HepG2 (cell line): Measurements from ENCODE around the gene MAPK1. TPM values are rescaled to one million over a fixed set of nuclear protein-coding genes. Genes with fewer than 3 reads are reported as not detected.

Experiments
- ATF6 ChIP-seq: sonication (generic); formaldehyde crosslinking; conservative IDR thresholded peaks from 2 replicates; pipeline ENCODE4 v1.4.0; 2020; ENCODE audit warnings: missing genetic modification reagents
- CC2D1A ChIP-seq: sonication (generic); formaldehyde crosslinking; IDR thresholded peaks from 2 replicates; pipeline ENCODE4 v1.8.1; 2023; ENCODE audit warnings: mild to moderate bottlenecking, missing genetic modification reagents
- GMEB1 ChIP-seq: sonication (generic); formaldehyde crosslinking; IDR thresholded peaks from 2 replicates; pipeline ENCODE4 v1.5.1; 2020; ENCODE audit warnings: missing genetic modification reagents, mild to moderate bottlenecking, borderline replicate concordance
- HNRNPLL ChIP-seq: fragments of 200-400 bp; formaldehyde crosslinking; IDR thresholded peaks from 2 replicates; pipeline ENCODE4 v1.6.1; 2017; ENCODE audit warnings: mild to moderate bottlenecking, low read depth, low read length; ENCODE audit not compliant: poor library complexity, severe bottlenecking
- JUNB ChIP-seq: sonication (generic); formaldehyde crosslinking; IDR thresholded peaks from 2 replicates; pipeline ENCODE4 v1.8.0; 2022; ENCODE audit warnings: missing genetic modification reagents, mild to moderate bottlenecking, borderline replicate concordance
- NR0B2 ChIP-seq: sonication (generic); formaldehyde crosslinking; IDR thresholded peaks from 2 replicates; pipeline ENCODE4 v1.4.0; 2020; ENCODE audit warnings: mild to moderate bottlenecking, missing genetic modification reagents
- PLRG1 ChIP-seq: fragments of 450-650 bp; conservative IDR thresholded peaks from 2 replicates; pipeline ENCODE4 v1.6.1; 2016
- SKI ChIP-seq: fragments of 450-650 bp; IDR thresholded peaks from one replicate; pipeline ENCODE4 v1.6.1; 2018; ENCODE audit warnings: mild to moderate bottlenecking; ENCODE audit not compliant: partially characterized antibody
- U2AF1 ChIP-seq: fragments of 200-400 bp; formaldehyde crosslinking; optimal IDR thresholded peaks from 2 replicates; pipeline ENCODE3; 2017; ENCODE audit warnings: mild to moderate bottlenecking, low read depth, low read length
- ZFP62 ChIP-seq: sonication (generic); formaldehyde crosslinking; IDR thresholded peaks from 2 replicates; pipeline ENCODE4 v1.4.0; 2020; ENCODE audit warnings: missing genetic modification reagents
- ZNF232 ChIP-seq: sonication (generic); formaldehyde crosslinking; IDR thresholded peaks from 2 replicates; pipeline ENCODE4 v1.4.0; 2020; ENCODE audit warnings: missing genetic modification reagents, borderline replicate concordance
- ZNF33B ChIP-seq: sonication (generic); formaldehyde crosslinking; IDR thresholded peaks from 2 replicates; pipeline ENCODE4 v1.5.1; 2020; ENCODE audit warnings: mild to moderate bottlenecking, missing genetic modification reagents
- ZNF446 ChIP-seq: sonication (generic); formaldehyde crosslinking; IDR thresholded peaks from 2 replicates; pipeline ENCODE4 v1.5.0; 2020; ENCODE audit warnings: mild to moderate bottlenecking, missing genetic modification reagents
- ZNF451 ChIP-seq: sonication (generic); formaldehyde crosslinking; IDR thresholded peaks from 2 replicates; pipeline ENCODE4 v1.5.0; 2020; ENCODE audit warnings: mild to moderate bottlenecking, missing genetic modification reagents
- ZNF709 ChIP-seq: sonication (generic); formaldehyde crosslinking; IDR thresholded peaks from 2 replicates; pipeline ENCODE4 v1.5.0; 2020; ENCODE audit warnings: mild to moderate bottlenecking, missing genetic modification reagents
- ZSCAN20 ChIP-seq: sonication (generic); formaldehyde crosslinking; IDR thresholded peaks from 2 replicates; pipeline ENCODE4 v1.4.0; 2020; ENCODE audit warnings: missing genetic modification reagents, mild to moderate bottlenecking, borderline replicate concordance
- polyA plus RNA-seq, 8 experiments: library from polyadenylated mRNA; depleted of rRNA in 3 of 8; stranded (reverse) in 7 of 8; unstranded in 1 of 8; fragments of >200 nt; fragmentation: Illumina TruSeq in 4 of 8; extraction: Trizol in 4 of 8; gene quantifications; 2 replicates each; pipeline versions ENCODE4 v1.2.1 to v1.2.3, GENCODE V29; 2011 to 2016; ENCODE audit warnings: low read depth in 4 of 8, missing spikeins in 1 of 8, mixed read lengths in 1 of 8; ENCODE audit not compliant: insufficient read depth in 1 of 8
- total RNA-seq, 5 experiments: library from RNA; depleted of rRNA; stranded (reverse); fragments of >200 nt; fragmentation: Illumina TruSeq; extraction: Trizol; gene quantifications; 2 replicates each; pipeline ENCODE4 v1.2.3, GENCODE V29; 2016; ENCODE audit warnings: low read depth in 1 of 5
- TF ChIP-seq, protein P1 (sequence below): sonication (generic); formaldehyde crosslinking; IDR thresholded peaks from 2 replicates; pipeline ENCODE4 v1.5.0; 2020; ENCODE audit warnings: missing genetic modification reagents
- TF ChIP-seq, protein P2 (sequence below): sonication (generic); formaldehyde crosslinking; IDR thresholded peaks from 2 replicates; pipeline ENCODE4 v1.4.0; 2020; ENCODE audit warnings: missing genetic modification reagents, mild to moderate bottlenecking, borderline replicate concordance
- TF ChIP-seq, protein P3 (sequence below): sonication (generic); formaldehyde crosslinking; IDR thresholded peaks from 2 replicates; pipeline ENCODE4 v1.8.1; 2022; ENCODE audit warnings: mild to moderate bottlenecking, missing genetic modification reagents

MAPK1 gene
- total and polyA plus RNA-seq, 2 of the 13 experiments (the other 11 are each of a cell fraction or from before 2014, with no cell fraction given) = 107 to 114 TPM

DNA sequence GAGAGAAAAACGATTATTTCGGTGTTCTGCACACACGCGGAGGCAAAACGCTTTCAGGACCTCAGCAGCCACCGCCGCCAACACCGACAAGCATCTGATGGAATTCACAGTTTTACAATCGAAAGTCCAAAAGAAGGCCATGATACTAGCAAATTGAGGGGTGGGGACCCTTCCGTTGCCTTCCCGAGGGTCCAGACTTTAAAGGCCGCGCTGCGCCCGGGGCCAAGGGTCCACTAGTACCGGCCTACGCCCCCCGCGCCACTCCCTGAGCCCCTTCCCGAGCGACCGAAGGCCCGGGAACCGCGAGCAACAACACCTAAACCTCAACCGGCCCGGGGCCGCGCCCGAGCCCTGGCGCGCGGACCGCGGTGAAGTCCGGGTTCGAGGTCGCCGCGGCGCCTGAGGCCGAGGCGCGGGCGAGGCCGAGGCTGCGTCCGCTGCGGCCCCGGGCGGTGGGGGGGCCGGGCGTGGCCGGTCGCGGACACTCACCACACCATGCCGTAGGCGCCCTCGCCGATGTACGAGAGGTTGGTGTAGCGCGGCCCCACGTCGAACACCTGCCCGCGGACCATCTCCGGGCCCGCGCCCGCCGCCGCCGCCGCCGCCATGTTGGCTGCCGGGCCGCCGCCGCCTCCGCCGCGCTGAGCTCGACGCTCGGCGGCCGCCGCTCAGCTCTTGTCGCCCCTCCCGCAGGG is 465 bp downstream of the MAPK1 start (continued):
- TF ChIP-seq ZFP62 (no peak), GMEB1 (CRISPR knock-in tag) (no peak), ZNF446 (CRISPR knock-in tag) (0 out of 2 replicates have a peak, but pooled peaks have one; percentile 30), PLRG1 (no peak), ZSCAN20 (0 out of 2 replicates have a peak, but pooled peaks have one; percentile 35), U2AF1 (no peak), JUNB (no peak), ZNF232 (peak; percentile 34; the same call in 1 of the 2 replicates), HNRNPLL (no peak), ZNF33B (CRISPR knock-in tag) (no peak), NR0B2 (CRISPR knock-in tag) (no peak; the same call in 1 of the 2 replicates), ZNF709 (CRISPR knock-in tag) (peak; percentile 19; the same call in 1 of the 2 replicates), ZNF451 (CRISPR knock-in tag) (no peak), SKI (peak; percentile 65), ATF6 (CRISPR knock-in tag) (no peak), CC2D1A (CRISPR knock-in tag) (no peak)
- TF ChIP-seq, protein P1, sequence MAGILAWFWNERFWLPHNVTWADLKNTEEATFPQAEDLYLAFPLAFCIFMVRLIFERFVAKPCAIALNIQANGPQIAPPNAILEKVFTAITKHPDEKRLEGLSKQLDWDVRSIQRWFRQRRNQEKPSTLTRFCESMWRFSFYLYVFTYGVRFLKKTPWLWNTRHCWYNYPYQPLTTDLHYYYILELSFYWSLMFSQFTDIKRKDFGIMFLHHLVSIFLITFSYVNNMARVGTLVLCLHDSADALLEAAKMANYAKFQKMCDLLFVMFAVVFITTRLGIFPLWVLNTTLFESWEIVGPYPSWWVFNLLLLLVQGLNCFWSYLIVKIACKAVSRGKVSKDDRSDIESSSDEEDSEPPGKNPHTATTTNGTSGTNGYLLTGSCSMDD = no peak
- TF ChIP-seq, protein P2, sequence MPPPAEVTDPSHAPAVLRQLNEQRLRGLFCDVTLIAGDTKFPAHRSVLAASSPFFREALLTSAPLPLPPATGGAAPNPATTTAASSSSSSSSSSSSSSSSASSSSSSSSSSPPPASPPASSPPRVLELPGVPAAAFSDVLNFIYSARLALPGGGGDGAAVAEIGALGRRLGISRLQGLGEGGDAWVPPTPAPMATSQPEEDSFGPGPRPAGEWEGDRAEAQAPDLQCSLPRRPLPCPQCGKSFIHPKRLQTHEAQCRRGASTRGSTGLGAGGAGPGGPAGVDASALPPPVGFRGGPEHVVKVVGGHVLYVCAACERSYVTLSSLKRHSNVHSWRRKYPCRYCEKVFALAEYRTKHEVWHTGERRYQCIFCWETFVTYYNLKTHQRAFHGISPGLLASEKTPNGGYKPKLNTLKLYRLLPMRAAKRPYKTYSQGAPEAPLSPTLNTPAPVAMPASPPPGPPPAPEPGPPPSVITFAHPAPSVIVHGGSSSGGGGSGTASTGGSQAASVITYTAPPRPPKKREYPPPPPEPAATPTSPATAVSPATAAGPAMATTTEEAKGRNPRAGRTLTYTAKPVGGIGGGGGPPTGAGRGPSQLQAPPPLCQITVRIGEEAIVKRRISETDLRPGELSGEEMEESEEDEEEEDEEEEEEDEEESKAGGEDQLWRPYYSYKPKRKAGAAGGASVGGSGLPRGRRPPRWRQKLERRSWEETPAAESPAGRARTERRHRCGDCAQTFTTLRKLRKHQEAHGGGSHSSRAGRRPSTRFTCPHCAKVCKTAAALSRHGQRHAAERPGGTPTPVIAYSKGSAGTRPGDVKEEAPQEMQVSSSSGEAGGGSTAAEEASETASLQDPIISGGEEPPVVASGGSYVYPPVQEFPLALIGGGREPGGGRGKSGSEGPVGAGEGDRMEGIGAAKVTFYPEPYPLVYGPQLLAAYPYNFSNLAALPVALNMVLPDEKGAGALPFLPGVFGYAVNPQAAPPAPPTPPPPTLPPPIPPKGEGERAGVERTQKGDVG (CRISPR knock-in tag) = no peak
- TF ChIP-seq, protein P3, sequence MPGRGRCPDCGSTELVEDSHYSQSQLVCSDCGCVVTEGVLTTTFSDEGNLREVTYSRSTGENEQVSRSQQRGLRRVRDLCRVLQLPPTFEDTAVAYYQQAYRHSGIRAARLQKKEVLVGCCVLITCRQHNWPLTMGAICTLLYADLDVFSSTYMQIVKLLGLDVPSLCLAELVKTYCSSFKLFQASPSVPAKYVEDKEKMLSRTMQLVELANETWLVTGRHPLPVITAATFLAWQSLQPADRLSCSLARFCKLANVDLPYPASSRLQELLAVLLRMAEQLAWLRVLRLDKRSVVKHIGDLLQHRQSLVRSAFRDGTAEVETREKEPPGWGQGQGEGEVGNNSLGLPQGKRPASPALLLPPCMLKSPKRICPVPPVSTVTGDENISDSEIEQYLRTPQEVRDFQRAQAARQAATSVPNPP (CRISPR knock-in tag) = no peak
